OCI-LY1 (cell line): ENCODE data around the gene PRKACB.

Source experiments
- H2AFZ ChIP-seq: fragments of 200-600 bp; sonication (generic), shearing (Covaris generic); 2 replicates; pipeline ENCODE4 v1.6.0; 2014; ENCODE audit warnings: antibody characterized with exemption, mild to moderate bottlenecking, low read length
- H3F3A ChIP-seq: fragments of 200-600 bp; sonication (generic), shearing (Covaris generic); 2 replicates; pipeline ENCODE4 v1.6.0; 2014; ENCODE audit warnings: mild to moderate bottlenecking, antibody characterized with exemption, low read length, moderate library complexity; ENCODE audit not compliant: insufficient read depth
- H3K27ac ChIP-seq: fragments of 200-600 bp; sonication (generic); 2 replicates; pipeline ENCODE4 v1.5.1; 2014; ENCODE audit warnings: low read length, mixed run types, mild to moderate bottlenecking, low read depth; ENCODE audit not compliant: poor library complexity, severe bottlenecking
- H3K27me3 ChIP-seq: fragments of 200-600 bp; sonication (generic); 2 replicates; pipeline ENCODE4 v1.6.0; 2014; ENCODE audit warnings: antibody characterized with exemption, mild to moderate bottlenecking, low read length, moderate library complexity; ENCODE audit not compliant: insufficient read depth
- H3K36me3 ChIP-seq: fragments of 200-600 bp; sonication (generic); 2 replicates; pipeline ENCODE4 v1.6.1; 2014; ENCODE audit warnings: mild to moderate bottlenecking, antibody characterized with exemption, low read length, moderate library complexity, mixed read lengths; ENCODE audit not compliant: insufficient read depth
- H3K4me1 ChIP-seq: fragments of 200-600 bp; sonication (generic); 2 replicates; pipeline ENCODE4 v1.5.1; 2014; ENCODE audit warnings: mild to moderate bottlenecking, low read length, moderate library complexity; ENCODE audit not compliant: insufficient read depth, severe bottlenecking
- H3K4me2 ChIP-seq: fragments of 200-600 bp; sonication (generic), shearing (Covaris generic); 2 replicates; pipeline ENCODE4 v1.6.1; 2014; ENCODE audit warnings: low read length
- H3K4me3 ChIP-seq: fragments of 200-600 bp; sonication (generic); 2 replicates; pipeline ENCODE4 v1.5.1; 2014; ENCODE audit warnings: low read length, low read depth, mild to moderate bottlenecking, mixed read lengths; ENCODE audit not compliant: poor library complexity, severe bottlenecking
- H3K79me2 ChIP-seq: fragments of 200-600 bp; shearing (Covaris generic); 2 replicates; pipeline ENCODE4 v1.6.1; 2016; ENCODE audit warnings: mixed run types, low read length, mixed read lengths; ENCODE audit not compliant: insufficient read depth
- H3K9ac ChIP-seq: fragments of 200-600 bp; sonication (generic), shearing (Covaris generic); 2 replicates; pipeline ENCODE4 v1.6.1; 2014; ENCODE audit warnings: mild to moderate bottlenecking, low read length, mixed read lengths
- H3K9me2 ChIP-seq: fragments of 200-600 bp; sonication (generic), shearing (Covaris generic); 2 replicates; pipeline ENCODE4 v1.6.1; 2014; ENCODE audit warnings: low read depth, mild to moderate bottlenecking, low read length, mixed read lengths
- H3K9me3 ChIP-seq: fragments of 200-600 bp; shearing (Covaris generic); 2 replicates; pipeline ENCODE4 v1.6.1; 2014; ENCODE audit warnings: low read length, mixed read lengths
- H4K20me1 ChIP-seq: fragments of 200-600 bp; sonication (generic), shearing (Covaris generic); 2 replicates; pipeline ENCODE4 v1.6.0; 2016; ENCODE audit warnings: mild to moderate bottlenecking, low read length; ENCODE audit not compliant: insufficient read depth
- CTCF ChIP-seq: fragments of 200-600 bp; sonication (generic), shearing (Covaris generic); IDR thresholded peaks from 2 replicates; pipeline ENCODE4 v1.5.1; 2017; ENCODE audit warnings: mild to moderate bottlenecking, antibody characterized with exemption, low read length, moderate library complexity, mixed read lengths
- EZH2 ChIP-seq: fragments of 200-600 bp; sonication (generic), shearing (Covaris generic); IDR thresholded peaks from 2 replicates; pipeline ENCODE4 v1.8.0; 2017; ENCODE audit warnings: borderline replicate concordance, mixed run types, mild to moderate bottlenecking, antibody characterized with exemption, low read length, moderate library complexity, mixed read lengths

PRKACB gene

DNA sequence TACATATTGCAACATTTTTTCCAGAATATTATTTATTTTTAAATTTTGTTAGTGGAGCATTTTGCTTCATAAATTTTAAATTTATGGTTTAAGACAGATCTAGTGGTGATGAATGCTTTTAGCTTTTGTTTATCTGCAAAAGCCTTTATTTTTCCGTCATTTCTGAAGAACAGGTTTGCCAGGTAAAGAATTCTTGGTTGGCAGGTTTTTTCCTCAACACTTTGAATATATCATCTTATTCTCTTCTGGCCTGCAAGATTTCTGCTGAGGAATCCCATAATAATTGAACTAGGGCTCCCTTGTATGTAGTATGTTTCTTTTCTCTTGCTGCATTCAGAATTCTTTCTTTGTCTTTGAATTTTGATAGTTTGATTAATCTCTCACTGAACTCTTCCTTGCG, 106.6 kb downstream of the PRKACB start:
- H3K9me2 ChIP-seq: no peaks in the 10 kb centered on the region
- peaks cover 3% of the 10 kb centered on the region for H3K9me3 ChIP-seq
- no peak overlapping the region for H3K4me2 ChIP-seq
- no peak overlapping the region for H3K4me3 ChIP-seq
- peaks cover 5% of the 10 kb centered on the region for H3K4me1 ChIP-seq
- no peaks in the 10 kb centered on the region for H3F3A ChIP-seq
- no peak overlapping the region for H2AFZ ChIP-seq
- H3K9ac ChIP-seq: no peak overlapping the region
- H3K27me3 ChIP-seq: no peaks in the 10 kb centered on the region
- H3K79me2 ChIP-seq: no peaks in the 10 kb centered on the region
- TF ChIP-seq EZH2 (no peak), CTCF (no peak)
- H4K20me1 ChIP-seq: no peaks in the 10 kb centered on the region
- no peaks in the 10 kb centered on the region for H3K36me3 ChIP-seq
- no peak overlapping the region for H3K27ac ChIP-seq

- Histone ChIP-seq H3F3A (no peaks in the 10 kb centered on the region), H3K9me3 (peaks cover 3% of the 10 kb centered on the region), H3K4me1 (no peaks in the 10 kb centered on the region), H3K4me2 (no peak overlapping the region), H2AFZ (no peak overlapping the region), H4K20me1 (no peaks in the 10 kb centered on the region), H3K79me2 (no peaks in the 10 kb centered on the region), H3K9ac (no peak overlapping the region), H3K27me3 (no peaks in the 10 kb centered on the region), H3K4me3 (no peak overlapping the region), H3K36me3 (no peaks in the 10 kb centered on the region), H3K9me2 (no peaks in the 10 kb centered on the region), H3K27ac (no peak overlapping the region)
- TF ChIP-seq EZH2 (no peak), CTCF (no peak)
Measured at GRCh38 chr1:84253036-84253435, 109.0 kb downstream of the PRKACB start.

DNA sequence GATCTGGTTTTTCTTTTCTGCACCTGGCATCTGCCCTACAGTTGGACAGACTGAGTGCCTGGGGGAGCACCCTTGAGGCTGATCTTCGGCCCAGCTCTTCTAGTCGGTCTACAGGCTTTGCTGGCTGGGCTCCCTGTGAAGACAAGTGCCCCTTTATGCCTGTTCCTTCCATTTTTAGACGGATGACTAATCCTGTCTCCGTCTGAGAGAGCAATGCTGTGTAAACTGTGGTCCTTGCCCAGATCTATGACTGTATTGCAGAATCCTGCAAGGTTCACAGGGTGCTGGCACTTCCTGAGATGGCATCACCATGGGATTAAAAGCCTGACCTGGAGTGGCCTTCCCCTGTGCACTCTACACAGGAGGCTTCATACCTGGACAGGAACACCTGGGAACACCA, 109.8 kb downstream of the PRKACB start:
- Histone ChIP-seq H3K4me1 (no peaks in the 10 kb centered on the region), H3K79me2 (no peaks in the 10 kb centered on the region), H3K9ac (no peak overlapping the region), H4K20me1 (no peaks in the 10 kb centered on the region), H3K4me3 (no peak overlapping the region), H3K9me3 (peaks cover 3% of the 10 kb centered on the region), H3K9me2 (no peaks in the 10 kb centered on the region), H3K27me3 (no peaks in the 10 kb centered on the region), H3K4me2 (no peak overlapping the region), H3K36me3 (no peaks in the 10 kb centered on the region), H3F3A (no peaks in the 10 kb centered on the region), H2AFZ (no peak overlapping the region), H3K27ac (no peak overlapping the region)
- TF ChIP-seq EZH2 (no peak), CTCF (no peak)
